Spinal cord (tissue), 10 donors: ENCODE data around the gene THBS2. TPM values are rescaled to one million over a fixed set of nuclear protein-coding genes. Genes with fewer than 3 reads are reported as not detected.
"Not testable (repeated sequence)": the region's sequence is repeated elsewhere in the genome, so short reads cannot be mapped to it uniquely, and the experiment has no call there.

Experiments used
- DNase-seq, 6 donors: peaks; one replicate each; pipeline versions ENCODE4 v3.0.0 to v3.0.0-alpha.2; 2013 to 2015; ENCODE audit warnings: low spot score in 6 of 6, low read depth in 4 of 6
- H3K27ac ChIP-seq: one replicate; pipeline ENCODE4 v1.5.1; 2013; ENCODE audit warnings: low read depth, low read length, control low read depth
- H3K27me3 ChIP-seq: one replicate; pipeline ENCODE4 v1.6.1; 2013; ENCODE audit warnings: low read length; ENCODE audit not compliant: control insufficient read depth, insufficient read depth
- H3K36me3 ChIP-seq: one replicate; pipeline ENCODE4 v1.6.1; 2013; ENCODE audit warnings: low read length; ENCODE audit not compliant: control insufficient read depth, insufficient read depth
- H3K4me1 ChIP-seq: one replicate; pipeline ENCODE4 v1.6.1; 2013; ENCODE audit warnings: low read length; ENCODE audit not compliant: control insufficient read depth, insufficient read depth
- H3K4me3 ChIP-seq: one replicate; pipeline ENCODE4 v1.5.1; 2013; ENCODE audit warnings: low read depth, low read length, control low read depth
- H3K9me3 ChIP-seq: one replicate; pipeline ENCODE4 v1.6.1; 2013; ENCODE audit warnings: low read length; ENCODE audit not compliant: control insufficient read depth, insufficient read depth
- WGBS: methylation state at CpG from one replicate; pipeline ENCODE4 v1.1.5; 2013; ENCODE audit warnings: missing lambda C conversion rate; ENCODE audit not compliant: insufficient coverage; 5-methylcytosine and 5-hydroxymethylcytosine counted together
- polyA plus RNA-seq, 2 donors: library from polyadenylated mRNA; unstranded; fragments of 120-200 nt; gene quantifications; one replicate each; pipeline ENCODE4 v1.2.1, GENCODE V29; 2013; ENCODE audit not compliant: insufficient read length in 2 of 2
- total RNA-seq, 2 donors: library from RNA; depleted of rRNA in 1 of 2; stranded (reverse); fragments of 120-200 nt in 1 of 2; fragments of >200 nt in 1 of 2; gene quantifications; one replicate each; pipeline versions ENCODE4 v1.2.3 to v1.2.4, GENCODE V29; 2013 to 2014
- donor health status: healthy.

THBS2 gene
- total and polyA plus RNA-seq, 4 donors, result 44.3 to 99.4 (median 70.0) TPM

DNA sequence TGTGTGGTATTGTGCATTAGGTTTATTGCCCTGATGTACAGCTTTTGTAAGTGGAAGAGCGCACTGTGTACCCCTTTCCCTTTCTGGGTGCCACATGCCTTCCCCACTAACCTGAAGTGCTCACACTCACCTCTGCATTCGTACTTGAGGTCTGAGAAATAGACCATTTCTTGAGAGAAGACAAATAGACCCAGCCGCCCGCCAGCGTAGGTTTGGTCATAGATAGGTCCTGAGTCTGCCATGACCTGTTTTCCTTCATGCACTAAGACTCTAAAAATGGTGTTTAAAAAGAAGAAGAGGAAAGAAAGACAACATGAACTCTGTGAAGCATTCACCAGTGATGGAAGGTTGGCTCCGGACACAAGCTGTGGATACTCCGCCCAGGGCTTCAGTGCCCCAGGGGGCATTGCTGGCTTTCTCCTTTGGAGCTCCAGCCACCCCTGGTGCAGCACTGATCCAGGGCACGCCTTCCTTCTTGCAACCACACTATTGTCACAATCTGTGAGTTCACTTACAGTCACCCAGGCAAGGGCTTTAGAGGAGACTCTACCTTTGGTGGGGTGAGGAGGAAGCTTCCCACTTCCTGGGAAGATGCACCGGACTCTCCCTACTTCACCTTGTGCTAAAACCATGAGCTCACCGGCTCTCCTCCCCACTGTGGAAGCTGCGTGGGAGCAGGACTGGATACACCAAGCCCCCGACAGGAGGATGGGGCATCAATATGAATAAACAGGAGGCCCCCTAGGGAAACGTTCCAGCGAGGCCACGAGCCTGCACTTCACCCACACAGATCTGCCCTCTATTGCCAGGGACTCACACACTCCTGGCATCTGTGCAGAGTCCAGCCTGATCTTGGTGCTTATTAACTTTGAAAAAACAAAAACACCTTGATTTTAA is 33.3 kb downstream of the THBS2 start:
- H3K4me3 ChIP-seq, result no peak overlapping the region
- H3K9me3 ChIP-seq, result no peaks in the 10 kb centered on the region
- no peak for DNase-seq
- WGBS, result 93% methylated on average over 7 of the region's 15 CpGs
- H3K4me1 ChIP-seq, result peaks cover 3% of the 10 kb centered on the region
- peaks cover 59% of the 10 kb centered on the region for H3K36me3 ChIP-seq
- no peaks in the 10 kb centered on the region for H3K27me3 ChIP-seq
- no peak overlapping the region for H3K27ac ChIP-seq

DNA sequence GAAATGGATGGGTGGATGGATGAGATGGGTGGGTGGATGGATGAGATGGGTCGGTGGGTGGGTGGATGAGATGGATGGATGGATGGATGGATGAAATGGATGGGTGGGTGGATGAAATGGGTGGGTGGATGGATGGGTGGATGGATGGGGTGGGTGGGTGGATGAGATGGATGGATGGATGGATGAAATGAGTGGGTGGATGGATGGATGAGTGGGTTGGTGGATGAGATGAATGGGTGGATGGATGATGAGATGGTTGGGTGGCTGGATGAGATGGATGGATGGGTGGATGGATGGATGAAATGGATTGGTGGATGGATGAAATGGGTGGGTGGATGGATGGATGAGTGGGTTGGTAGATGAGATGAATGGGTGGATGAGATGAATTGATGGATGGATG is 35.7 kb downstream of the THBS2 start:
- peaks cover 51% of the 10 kb centered on the region for H3K36me3 ChIP-seq
- DNase-seq, result no peak
- WGBS, result 100% methylated on average over 1 of the region's 1 CpG
- H3K27ac ChIP-seq, result no peak overlapping the region
- no peak overlapping the region for H3K4me3 ChIP-seq
- H3K27me3 ChIP-seq, result no peaks in the 10 kb centered on the region
- peaks cover 23% of the 10 kb centered on the region for H3K4me1 ChIP-seq
- no peaks in the 10 kb centered on the region for H3K9me3 ChIP-seq

DNA sequence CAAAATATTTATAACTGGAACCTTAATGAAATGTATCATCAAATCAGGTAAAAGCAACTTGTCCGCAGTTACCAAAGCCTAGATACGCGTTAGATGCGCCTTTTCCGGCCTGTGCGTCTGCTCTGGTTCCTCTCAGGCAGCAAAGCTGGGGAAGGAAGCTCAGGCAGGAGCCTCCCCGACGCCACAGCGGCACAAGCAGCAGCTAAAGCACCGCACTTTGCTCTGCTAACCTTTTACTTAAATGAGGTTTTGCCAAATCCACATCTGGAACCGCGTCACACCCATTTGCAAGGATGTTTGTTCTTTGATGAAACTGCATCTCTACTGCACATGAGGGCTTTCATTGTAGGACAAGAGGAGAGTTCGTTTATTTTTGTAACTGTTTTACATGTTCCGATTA is 36.8 kb downstream of the THBS2 start:
- Histone ChIP-seq H3K27ac (no peak overlapping the region), H3K36me3 (peaks cover 42% of the 10 kb centered on the region), H3K9me3 (no peaks in the 10 kb centered on the region), H3K4me1 (peaks cover 23% of the 10 kb centered on the region), H3K4me3 (no peak overlapping the region), H3K27me3 (no peaks in the 10 kb centered on the region)
- no peak for DNase-seq
- 96% methylated on average over 12 of the region's 14 CpGs for WGBS

DNA sequence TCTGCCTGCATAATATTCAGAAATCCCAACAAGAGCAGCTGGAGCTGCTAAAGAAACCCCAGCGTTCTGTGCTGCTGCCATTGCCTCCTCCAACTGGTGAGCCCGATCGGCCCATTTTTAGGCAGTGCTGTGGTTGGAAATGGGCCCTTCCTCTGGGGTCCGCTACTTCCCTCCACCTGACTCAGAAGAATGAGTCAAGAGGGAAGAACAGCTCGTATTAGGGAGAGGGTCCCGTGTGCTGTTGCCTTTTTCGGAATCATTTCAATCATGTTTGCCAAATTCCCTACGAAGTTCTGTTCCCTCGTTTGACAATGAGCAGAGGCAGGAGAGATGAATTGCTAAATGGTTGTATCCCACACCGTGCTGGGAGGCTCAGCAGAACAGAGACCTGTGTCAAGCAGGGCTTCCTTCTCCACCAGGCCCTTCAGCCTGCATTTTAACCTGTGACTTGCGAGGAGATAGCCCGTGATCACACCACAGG is 38.4 kb downstream of the THBS2 start:
- WGBS, result 35% methylated on average over 7 of the region's 12 CpGs
- no peak overlapping the region for H3K4me3 ChIP-seq
- H3K27me3 ChIP-seq, result no peaks in the 10 kb centered on the region
- H3K36me3 ChIP-seq, result peaks cover 33% of the 10 kb centered on the region
- H3K27ac ChIP-seq, result peak overlapping the region; percentile 69
- H3K4me1 ChIP-seq, result peaks cover 23% of the 10 kb centered on the region
- peak in 1 of 6 donors; percentile 28 for DNase-seq
- H3K9me3 ChIP-seq, result no peaks in the 10 kb centered on the region

DNA sequence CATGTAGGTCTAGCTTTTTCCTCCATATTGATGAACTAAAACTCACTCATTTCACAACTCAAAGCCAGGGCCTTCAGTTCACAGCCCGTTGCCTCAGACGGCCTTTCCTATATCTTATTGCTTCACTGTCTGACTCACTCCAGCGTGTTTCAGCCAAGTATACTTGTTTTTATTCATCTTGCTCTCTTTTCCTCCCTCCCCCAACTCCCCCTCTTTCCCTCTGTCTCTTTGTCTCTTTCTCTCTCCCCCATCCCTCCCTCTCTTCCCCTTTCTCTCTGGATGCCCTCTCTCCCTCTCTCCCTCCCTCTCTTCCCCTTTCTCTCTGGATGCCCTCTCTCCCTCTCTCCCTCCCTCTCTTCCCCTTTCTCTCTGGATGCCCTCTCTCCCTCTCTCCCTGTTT is 38.9 kb downstream of the THBS2 start:
- Histone ChIP-seq H3K4me1 (peaks cover 23% of the 10 kb centered on the region), H3K27ac (peak overlapping the region; percentile 69), H3K36me3 (peaks cover 29% of the 10 kb centered on the region)
- not testable (repeated sequence) for H3K4me3 ChIP-seq, H3K9me3 ChIP-seq, H3K27me3 ChIP-seq
- peak in 1 of 6 donors; percentile 52 for DNase-seq
- WGBS, result 19% methylated on average over 3 of the region's 3 CpGs

DNA sequence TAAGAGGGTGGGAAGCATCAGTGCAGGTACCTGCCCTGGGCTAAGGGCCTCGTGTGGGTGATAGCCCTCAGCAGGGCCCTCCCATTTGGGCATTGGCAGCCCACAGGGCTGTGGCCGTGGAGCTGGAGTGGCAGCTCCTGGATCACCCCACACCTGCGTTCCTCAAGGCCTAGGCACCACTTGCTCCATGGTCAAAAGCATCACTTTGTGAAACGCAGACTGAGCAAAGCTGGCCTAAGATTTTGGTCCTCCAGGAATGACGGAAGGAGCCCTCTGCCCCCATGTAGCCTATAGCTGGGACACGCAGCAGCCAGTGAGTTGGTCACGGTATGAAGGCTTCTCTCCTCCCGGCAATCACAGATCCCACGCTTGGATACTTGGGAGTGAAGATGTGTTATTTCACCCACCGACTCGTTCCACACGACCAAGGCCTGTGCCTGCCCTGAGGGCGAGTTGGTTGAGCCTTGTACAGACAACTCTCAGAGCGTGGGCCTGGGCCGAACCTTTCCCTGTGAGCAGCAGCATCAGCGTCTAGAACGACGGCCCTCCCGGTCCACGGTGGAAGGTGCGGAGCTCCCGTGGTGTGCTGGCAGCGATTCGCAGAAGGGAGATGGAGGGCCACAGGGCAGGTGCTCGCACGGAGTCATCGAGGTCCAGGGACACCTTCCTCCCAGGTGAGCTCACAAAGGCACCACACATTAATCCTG is 39.7 kb downstream of the THBS2 start:
- H3K9me3 ChIP-seq, result no peaks in the 10 kb centered on the region
- H3K4me1 ChIP-seq, result peaks cover 23% of the 10 kb centered on the region
- peaks cover 20% of the 10 kb centered on the region for H3K36me3 ChIP-seq
- WGBS, result 96% methylated on average over 25 of the region's 27 CpGs
- no peak overlapping the region for H3K4me3 ChIP-seq
- H3K27ac ChIP-seq, result peak overlapping the region; percentile 75
- no peak for DNase-seq
- H3K27me3 ChIP-seq, result no peaks in the 10 kb centered on the region

DNA sequence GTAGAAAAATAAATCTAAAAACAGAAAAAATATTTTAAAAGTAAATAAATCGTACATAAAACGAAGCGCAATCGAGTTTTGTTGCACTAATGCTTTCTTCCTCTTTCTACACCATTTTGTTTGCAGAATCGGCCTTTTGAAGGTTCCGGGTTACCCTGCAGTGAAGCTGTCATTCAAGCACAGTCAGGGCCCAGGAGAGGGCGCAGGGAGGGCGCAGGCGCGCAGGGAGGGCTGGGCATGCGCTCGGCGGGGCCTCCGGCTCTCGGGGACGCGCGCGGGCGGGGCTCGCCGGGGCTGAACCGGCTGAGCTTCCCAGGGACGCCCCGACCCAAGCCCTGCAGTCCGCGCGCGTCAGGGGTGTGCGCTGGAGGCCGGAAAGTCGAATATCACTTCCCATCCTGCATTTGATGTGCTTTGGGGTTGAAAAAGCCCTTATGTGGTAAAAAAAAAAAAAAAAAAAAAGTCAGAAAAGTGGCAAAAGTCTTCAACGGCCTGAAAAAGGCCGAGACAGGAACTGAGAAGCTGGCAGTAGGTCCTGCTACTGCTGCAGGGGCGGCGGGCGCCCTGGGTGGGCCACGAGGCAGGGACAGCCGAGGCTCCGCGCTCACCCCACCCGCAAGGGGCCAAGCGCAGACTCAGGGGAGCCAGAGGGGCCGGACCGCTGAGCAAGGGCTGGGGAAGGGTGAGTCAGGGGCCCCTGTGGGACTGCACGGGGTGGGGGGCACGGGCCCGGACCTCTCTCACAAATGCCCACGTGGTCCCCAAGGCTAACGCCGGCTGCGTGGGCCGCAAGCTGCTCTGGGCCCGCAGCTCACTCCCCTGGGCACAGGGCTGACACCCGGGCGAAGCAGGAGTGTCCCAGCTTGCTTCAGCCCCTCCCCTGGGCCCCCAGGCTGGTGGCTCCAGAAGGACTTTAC is 40.5 kb downstream of the THBS2 start:
- WGBS, result 27% methylated on average over 44 of the region's 56 CpGs

DNA sequence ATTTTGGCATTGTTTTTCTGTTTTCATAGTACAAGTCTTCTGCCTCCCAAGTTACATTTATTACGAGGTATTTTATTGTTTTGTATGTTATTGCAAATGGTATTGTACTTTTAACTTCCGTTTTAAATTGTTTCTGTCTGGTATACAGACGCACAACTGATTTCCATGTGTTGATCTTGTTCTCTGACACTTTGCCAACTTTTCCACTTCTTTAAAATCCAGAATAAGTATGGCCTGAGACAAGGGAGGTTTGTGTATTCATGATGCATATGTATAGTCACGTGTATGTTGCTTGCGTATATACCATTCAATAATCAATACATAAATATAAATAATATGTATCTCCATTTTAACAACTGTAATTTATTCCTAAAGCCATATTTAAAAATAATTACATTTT is 41.2 kb downstream of the THBS2 start:
- Histone ChIP-seq H3K27ac (no peak overlapping the region), H3K4me1 (peaks cover 23% of the 10 kb centered on the region), H3K9me3 (peaks cover 4% of the 10 kb centered on the region), H3K36me3 (peaks cover 10% of the 10 kb centered on the region), H3K4me3 (no peak overlapping the region), H3K27me3 (no peaks in the 10 kb centered on the region)
- no CpG with 5 or more reads among the region's 5 CpGs for WGBS
- DNase-seq, result peak in 2 of 6 donors; percentile 34 to 38

More for the DNA sequence above, 40.5 kb downstream of the THBS2 start:
- Histone ChIP-seq H3K4me1 (peaks cover 23% of the 10 kb centered on the region), H3K36me3 (peaks cover 12% of the 10 kb centered on the region), H3K27me3 (no peaks in the 10 kb centered on the region), H3K9me3 (peaks cover 2% of the 10 kb centered on the region), H3K4me3 (peak overlapping the region; percentile 27), H3K27ac (peak overlapping the region; percentile 75)
- DNase-seq, result peak in 5 of 6 donors; percentile 74 to 96 (median 83)

DNA sequence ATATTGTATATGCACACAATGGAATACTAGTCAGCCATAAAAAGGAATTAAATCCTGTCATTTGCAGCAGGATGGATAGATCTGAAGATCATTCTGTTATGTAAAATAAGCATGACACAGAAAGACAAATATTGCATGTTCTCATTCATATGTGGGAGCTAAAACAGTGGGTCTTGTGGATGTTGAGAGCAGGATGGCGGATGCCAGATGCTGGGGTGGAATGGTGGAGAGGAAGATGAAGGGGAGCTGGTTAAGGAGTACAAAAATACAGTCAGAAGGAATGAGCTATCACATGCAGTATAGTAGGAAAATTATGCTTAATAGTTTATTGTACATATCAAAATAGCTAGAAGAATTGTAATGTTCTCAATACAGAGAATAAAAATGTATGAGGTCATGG is 41.8 kb downstream of the THBS2 start:
- H3K27me3 ChIP-seq, result no peaks in the 10 kb centered on the region
- H3K4me3 ChIP-seq, result no peak overlapping the region
- H3K9me3 ChIP-seq, result peaks cover 9% of the 10 kb centered on the region
- no peak for DNase-seq
- H3K36me3 ChIP-seq, result peaks cover 9% of the 10 kb centered on the region
- H3K27ac ChIP-seq, result no peak overlapping the region
- WGBS, result no CpG with 5 or more reads among the region's 1 CpG
- H3K4me1 ChIP-seq, result peaks cover 23% of the 10 kb centered on the region
